GM21447 (cell line): Measurements from ENCODE around the gene VEGFB.

Source experiments
- ATAC-seq: cut with Tn5 transposase; IDR thresholded peaks from one replicate; pipeline ENCODE4 v1.9.1; 2021; ENCODE audit not compliant: unreplicated experiment

VEGFB gene

DNA sequence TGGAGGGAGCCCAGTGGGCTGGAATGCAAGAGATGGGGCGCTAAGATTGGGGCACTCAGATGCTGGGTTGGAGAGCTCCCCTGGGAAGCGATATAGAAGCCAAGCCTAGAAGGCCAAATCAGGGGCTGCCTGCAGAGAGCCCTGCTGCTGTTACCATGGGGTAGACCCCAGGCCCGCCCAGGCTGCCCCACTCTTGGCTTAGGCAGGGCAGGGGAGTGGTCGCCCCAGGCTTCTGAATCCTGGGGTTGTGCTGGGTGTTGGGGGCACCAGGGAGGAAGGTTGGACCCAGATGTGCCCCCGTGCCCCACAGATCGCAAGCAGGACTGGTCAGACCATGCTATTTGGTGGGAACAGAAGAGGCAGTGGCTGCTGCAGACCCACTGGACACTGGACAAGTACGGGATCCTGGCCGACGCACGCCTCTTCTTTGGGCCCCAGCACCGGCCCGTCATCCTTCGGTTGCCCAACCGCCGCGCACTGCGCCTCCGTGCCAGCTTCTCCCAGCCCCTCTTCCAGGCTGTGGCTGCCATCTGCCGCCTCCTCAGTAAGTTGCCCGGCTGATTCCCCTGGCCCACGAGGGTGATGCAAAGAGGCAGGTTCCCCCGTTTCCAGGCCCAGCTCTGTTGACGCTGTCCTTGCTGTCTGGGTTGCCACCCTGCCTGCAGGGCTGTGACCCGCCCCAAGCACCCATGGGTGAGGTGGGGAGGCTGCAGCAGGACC, 23.9 kb upstream of the VEGFB start:
- ATAC-seq = no peak

DNA sequence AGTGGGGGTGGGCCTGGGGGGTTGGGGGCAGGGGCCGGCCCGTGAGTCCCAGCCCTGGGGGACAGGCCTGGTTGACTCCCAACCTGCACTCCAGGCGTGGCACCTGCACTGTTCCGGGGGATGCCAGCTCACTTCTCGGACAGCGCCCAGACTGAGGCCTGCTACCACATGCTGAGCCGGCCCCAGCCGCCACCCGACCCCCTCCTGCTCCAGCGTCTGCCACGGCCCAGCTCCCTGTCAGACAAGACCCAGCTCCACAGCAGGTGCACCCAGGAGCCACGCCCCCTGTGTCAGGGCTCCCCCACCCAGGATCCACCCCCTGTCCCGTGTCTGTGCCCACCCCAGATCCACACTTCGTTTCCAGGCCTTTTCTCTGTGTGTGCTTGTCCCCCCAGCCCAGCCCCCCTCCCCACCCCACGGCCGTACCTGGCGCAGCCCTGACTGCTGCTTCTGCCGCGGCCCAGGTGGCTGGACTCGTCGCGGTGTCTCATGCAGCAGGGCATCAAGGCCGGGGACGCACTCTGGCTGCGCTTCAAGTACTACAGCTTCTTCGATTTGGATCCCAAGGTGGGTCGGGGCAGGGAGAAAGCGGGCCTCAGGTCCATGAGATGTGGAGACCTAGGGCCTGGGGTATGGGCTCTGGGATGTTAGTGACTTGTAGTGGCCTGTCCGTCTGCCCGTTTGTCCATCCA, 23.1 kb upstream of the VEGFB start:
- ATAC-seq = no peak

DNA sequence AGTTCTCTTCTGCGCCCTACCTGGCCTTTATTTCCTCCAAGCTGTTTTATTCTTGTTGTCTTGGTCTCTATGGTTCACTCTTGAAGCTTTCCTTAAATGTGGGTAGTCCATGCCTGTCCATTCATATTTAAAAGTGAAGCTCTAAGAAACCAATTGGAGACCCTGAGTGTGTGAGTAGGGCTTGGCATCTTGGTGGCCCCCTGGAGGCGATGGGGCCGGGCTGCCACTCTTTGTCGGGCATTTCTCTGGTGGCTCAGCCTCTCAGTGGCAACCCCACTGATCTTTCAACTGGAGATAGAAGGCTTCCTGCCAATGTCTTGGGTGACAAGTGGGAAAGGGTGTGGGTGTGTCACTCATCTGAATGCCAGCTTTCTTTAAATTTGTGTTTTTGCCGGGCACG, 17.5 kb upstream of the VEGFB start:
- no peak for ATAC-seq

DNA sequence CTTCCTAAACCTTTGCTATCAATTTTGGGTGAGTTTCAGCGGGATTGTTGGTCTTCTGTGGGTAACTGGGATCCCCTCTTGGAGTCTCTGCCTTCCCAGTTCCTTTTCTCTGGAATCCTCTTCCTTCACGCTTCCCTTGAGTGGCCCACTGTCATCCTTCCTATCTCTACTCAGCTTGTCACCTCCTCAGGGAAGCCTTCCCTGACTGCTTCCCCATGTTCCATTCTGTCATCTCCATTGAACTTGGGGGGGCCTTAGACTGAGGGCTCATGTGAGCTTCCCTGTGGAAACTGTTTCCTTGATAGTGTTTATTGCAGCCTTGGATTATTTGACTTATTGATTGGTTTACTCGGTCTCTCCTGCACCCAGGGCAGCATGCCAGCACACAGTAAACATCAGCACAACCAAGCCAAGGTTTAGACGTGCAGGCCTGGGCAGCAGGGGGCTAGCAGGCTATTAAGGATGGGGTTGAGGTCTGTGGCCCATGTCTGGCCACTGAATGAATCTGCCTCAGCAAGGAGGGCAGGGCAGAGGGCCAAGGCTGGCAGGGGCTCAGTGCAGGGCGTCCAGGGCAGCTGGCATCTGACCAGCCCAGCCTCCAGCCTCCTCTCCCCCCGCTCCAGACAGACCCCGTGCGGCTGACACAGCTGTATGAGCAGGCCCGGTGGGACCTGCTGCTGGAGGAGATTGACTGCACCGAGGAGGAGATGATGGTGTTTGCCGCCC, 15.6 kb upstream of the VEGFB start:
- ATAC-seq = no peak

DNA sequence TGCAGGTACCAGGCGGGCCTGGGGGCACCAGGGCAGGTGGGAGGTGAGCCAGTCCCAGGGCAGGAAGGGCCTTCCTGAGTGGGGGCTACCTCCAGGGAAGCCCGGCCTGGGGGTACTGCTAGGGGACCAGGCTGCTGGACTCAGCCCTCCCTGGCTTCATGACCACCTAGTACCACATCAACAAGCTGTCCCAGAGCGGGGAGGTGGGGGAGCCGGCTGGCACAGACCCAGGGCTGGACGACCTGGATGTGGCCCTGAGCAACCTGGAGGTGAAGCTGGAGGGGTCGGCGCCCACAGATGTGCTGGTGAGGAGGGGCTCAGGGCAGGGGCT, 15.1 kb upstream of the VEGFB start:
- no peak for ATAC-seq

DNA sequence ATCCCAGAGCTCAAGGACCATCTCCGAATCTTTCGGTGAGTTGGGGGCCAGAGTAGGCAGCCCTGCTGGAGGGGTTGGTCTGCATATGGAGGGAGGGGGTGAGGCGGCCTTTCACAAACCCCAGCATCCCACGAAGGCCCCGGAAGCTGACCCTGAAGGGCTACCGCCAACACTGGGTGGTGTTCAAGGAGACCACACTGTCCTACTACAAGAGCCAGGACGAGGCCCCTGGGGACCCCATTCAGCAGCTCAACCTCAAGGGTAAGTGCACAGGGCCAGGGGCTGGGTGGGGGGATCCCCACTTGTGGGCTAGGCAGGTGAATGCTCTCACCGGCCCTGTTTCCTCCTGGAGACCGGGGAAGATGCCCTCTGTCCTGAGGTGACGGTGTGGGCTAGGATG, 14.6 kb upstream of the VEGFB start:
- no peak for ATAC-seq

DNA sequence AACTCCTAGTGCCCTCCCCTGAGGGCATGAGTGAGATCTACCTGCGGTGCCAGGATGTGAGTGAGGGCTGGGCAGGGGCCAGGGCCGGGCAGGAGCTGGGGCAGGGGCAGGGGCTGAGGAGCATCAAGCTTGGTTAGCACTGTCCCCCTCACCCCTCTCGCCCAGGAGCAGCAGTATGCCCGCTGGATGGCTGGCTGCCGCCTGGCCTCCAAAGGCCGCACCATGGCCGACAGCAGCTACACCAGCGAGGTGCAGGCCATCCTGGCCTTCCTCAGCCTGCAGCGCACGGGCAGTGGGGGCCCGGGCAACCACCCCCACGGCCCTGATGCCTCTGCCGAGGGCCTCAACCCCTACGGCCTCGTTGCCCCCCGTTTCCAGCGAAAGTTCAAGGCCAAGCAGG, 14.1 kb upstream of the VEGFB start:
- no peak for ATAC-seq

DNA sequence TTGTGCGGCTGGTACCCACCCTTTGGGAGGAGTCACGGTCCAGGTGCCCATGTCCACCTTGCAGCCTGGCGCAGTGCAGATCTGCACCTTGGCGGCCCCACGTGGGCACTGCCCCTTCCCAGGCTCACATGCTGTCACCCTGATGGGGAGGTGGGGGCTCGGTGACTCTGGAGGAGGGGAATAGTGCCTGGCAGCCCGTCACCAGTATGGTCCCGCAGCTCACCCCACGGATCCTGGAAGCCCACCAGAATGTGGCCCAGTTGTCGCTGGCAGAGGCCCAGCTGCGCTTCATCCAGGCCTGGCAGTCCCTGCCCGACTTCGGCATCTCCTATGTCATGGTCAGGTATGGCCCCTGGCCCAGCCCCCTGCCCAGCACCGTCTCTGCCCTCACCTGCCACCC, 13.6 kb upstream of the VEGFB start:
- ATAC-seq = no peak

DNA sequence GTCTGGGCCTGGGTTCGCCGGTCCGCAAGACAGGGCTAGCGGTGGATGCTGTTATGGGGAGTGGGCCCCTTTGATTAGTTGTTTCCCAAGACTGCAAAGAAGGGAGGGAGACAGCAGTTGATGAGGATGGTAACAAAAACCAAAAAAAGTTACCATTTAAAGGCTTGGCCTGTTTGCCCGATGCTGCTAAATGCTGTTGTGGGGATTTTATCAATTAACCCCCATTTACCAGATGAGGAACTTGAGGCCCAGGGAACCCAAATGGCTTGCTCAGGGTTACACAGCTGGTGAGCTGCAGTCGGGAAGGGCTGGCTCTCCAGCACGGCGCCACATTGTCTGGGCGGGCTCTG, 11.8 kb upstream of the VEGFB start:
- no peak for ATAC-seq

DNA sequence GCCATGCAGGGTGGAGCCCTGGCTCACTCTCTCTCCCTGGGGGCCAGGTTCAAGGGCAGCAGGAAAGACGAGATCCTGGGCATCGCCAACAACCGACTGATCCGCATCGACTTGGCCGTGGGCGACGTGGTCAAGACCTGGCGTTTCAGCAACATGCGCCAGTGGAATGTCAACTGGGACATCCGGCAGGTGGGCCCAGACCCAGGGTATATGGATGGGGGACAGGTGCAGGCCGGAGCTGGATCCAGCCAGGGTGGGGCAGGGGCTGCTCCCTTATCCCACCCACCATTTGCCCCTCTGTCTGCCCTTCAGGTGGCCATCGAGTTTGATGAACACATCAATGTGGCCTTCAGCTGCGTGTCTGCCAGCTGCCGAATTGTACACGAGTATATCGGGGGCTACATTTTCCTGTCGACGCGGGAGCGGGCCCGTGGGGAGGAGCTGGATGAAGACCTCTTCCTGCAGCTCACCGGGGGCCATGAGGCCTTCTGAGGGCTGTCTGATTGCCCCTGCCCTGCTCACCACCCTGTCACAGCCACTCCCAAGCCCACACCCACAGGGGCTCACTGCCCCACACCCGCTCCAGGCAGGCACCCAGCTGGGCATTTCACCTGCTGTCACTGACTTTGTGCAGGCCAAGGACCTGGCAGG, 11.3 kb upstream of the VEGFB start:
- ATAC-seq = no peak

DNA sequence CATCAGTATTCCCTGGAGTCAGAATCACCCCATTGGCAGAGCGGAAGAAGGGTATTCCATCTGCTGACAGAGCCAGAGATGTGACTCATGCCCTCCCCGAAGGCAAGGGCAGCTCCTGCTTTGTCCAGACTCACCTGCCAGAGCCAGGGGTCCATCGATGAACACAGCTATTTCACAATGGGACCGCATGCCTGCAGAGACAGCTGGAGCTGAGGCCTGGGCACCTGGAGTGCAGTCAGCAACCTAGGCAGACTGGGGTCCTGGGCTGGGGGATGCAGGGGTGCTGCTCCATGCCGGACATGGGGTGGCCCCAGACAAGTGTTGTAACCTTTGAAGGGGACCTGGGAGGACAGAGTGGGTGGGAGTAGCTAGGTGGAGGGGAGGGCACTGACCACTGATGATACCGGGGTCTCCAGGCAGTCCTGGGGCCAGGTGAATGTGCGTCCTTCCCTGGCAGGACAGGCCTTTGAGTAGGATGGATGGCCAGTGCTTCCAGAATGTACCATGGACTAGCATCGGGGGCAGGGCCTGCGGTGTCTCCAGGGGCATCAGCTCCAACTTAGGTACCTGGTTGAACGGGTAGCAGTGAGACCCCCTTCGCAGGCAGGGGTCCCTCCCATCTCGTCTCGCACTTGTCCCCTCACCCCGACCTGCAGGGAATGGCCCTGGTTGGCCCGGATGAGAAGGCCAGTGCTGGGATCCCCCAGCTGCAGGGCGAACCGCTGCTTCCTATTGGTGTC, 10.1 kb upstream of the VEGFB start:
- no peak for ATAC-seq

DNA sequence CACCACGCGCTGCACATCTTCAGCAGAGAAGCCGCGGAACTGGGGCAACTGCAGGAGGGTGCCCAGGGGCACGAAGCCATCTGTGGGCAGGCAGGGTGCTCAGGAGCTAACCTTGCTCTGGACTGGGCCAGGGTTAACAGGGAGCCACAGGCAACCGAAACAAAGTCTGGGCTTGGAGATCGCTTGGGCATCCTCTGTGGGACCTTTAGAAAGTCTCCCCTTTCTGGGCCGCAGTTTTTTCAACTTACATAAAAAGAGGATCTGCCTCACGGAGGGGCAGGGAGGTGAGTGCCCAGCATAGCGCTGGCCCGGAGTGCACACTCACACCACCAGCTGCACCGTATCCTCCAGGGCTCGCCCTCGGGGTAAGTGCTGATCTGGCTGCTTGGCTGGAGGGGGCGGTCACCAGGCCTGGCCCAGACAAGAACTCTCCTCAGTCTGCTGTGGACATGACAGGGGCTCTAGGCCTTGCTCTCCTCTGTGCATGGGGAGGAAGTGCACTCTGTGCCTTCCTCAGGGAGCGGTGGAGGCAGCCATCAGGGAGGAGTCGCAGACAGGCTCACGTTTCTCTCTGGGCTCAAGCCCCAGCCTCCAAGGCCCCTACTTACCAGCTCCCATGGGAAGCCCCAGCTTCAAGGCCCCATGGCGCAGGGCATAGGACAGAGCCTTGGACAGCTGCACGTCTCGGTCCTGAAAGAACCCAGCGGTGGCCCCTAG, 9.3 kb upstream of the VEGFB start:
- ATAC-seq = no peak

DNA sequence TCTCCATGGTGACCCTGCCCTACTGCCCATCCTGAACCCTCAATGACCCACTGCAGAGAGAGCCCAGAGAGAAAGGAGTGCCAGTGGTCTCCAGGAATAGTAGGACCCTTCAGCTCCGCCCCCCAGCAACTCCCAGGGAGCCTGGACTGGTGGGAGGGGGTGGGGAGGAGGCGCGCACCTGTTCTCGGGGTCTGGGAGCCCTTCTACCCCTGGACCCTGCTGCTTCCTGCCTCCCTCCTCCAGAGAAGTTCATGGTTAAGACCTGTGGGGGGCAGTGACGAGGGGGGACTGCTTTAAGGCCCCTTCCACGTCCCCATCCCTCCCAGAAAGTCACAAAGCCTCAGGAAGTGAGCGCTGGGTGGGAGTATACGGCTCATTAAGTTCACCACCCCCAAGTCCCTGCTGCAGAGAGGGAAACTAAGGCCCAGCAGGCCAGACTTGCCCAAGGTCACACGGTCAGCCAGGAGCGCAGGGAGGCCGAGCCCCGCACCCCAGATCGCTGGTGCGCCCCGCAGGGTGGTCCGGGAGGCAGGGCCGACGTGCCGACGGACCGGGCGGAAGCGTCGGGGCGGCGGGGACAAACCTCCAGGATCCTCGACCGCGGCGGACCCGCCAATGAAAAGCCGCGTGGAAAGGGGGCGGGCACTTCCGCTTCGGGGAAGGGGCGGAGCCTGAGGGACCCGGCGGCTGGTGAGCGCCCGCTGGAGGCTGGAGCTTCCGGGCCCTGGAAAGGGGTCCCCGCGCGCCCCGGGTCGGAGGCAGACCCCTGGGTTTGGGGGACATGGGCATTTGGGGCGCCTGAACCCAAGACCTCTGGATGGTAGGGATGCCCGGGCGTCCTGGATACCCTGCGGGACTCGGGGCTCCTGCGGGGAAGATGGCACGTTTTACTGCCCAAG, 8.5 kb upstream of the VEGFB start, which contains the start of the genes NUDT22 and TRPT1:
TSS of gene NUDT22 (plus strand) at position 667 of the 899 bp plus-strand sequence. CDS start 379 bp downstream, outside the sequence.
TSS of gene TRPT1 (minus strand) at position 579 of the 899 bp plus-strand sequence. CDS start at position 253, 326 bp downstream.
- ATAC-seq = peak; percentile 29

DNA sequence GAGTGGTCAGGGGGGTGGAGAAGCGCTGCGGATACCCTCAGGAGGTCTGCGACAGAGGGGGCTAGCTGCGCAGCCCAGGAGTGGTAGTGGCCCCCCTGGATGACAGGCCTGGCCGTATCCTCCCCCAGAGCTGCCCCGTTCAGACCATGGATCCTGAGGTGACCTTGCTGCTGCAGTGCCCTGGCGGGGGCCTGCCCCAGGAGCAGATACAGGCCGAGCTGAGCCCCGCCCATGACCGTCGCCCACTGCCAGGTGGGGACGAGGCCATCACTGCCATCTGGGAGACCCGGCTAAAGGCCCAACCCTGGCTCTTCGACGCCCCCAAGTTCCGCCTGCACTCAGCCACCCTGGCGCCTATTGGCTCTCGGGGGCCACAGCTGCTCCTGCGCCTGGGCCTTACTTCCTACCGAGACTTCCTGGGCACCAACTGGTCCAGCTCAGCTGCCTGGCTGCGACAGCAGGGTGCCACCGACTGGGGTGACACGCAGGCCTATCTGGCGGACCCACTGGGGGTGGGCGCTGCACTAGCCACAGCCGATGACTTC, 7.8 kb upstream of the VEGFB start:
- ATAC-seq = peak; percentile 39

DNA sequence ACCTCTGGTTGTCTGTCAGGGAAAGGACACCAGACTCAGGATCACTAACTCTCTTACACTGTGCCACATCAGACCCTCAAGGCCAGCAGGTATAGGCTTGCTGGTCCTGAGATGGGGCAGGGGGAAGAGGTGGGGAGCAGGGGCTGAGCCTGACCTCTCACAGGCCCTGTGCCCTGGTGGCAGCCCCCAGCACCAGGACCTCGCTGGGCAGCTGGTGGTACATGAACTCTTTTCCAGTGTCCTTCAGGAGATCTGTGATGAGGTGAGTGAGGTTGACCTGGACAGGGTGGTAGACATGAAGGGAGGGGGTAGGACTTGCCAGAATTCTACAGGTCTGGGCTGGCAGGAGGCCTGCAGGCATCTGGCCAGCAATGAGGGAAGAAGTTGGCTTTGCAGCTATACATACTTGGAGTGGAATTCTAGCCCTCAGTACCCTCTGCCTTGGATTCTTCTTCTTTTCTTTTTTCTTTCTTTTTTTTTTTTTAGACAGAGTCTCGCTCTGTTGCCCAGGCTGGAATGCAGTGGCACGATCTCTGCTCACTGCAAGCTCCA, 6.9 kb upstream of the VEGFB start:
- no peak for ATAC-seq

DNA sequence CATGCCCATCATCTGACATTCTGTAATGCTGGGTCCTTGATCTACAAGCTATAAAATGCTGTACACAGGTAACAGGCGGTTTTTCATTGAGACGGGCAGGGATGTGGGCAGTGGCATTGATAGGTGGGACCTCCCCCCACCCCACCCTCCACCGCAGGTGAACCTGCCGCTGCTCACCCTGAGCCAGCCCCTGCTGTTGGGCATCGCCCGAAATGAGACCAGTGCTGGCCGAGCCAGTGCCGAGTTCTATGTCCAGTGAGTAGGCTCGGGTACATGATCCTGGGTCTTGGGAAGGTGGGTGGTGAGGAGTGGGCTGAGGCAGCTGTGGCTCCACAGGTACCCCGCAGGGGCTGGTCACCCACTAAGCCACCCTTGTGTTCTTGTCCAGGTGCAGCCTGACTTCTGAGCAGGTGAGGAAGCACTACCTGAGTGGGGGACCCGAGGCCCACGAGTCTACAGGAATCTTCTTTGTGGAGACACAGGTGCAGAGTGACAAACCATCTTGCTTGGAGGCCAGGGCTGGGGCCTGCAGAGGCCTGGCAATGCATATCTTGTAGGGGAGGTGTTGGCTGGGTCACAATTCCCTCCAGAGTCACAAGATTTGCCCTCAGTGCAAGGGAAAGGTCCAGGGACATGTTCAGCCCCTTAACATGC, 5.2 kb upstream of the VEGFB start:
- ATAC-seq = no peak

DNA sequence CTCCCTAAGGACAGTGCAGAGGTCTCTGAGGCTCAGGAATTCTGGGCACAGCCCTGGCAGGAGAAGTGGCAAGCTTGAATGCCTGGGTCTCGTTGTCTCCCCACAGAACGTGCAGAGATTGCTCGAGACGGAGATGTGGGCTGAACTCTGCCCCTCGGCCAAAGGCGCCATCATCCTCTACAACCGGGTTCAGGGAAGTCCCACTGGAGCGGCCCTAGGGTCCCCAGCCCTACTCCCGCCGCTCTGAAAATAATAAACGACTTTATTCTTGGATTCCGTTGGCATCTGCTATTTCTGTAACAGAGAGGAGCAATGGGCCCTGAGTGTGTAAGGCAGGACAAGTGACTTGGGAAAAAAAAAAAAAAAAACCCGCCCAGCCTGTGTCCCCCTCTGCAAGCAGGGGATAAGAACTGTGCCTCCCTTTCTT, 4.6 kb upstream of the VEGFB start:
- no peak for ATAC-seq
